ENCODE data around the gene DEPDC5. TPM values are rescaled to one million over a fixed set of nuclear protein-coding genes. Genes with fewer than 3 reads are reported as not detected.

Gene DEPDC5
- total RNA-seq, 2 donors from 2014 or later, result 31.9 to 43.2 TPM

DNA sequence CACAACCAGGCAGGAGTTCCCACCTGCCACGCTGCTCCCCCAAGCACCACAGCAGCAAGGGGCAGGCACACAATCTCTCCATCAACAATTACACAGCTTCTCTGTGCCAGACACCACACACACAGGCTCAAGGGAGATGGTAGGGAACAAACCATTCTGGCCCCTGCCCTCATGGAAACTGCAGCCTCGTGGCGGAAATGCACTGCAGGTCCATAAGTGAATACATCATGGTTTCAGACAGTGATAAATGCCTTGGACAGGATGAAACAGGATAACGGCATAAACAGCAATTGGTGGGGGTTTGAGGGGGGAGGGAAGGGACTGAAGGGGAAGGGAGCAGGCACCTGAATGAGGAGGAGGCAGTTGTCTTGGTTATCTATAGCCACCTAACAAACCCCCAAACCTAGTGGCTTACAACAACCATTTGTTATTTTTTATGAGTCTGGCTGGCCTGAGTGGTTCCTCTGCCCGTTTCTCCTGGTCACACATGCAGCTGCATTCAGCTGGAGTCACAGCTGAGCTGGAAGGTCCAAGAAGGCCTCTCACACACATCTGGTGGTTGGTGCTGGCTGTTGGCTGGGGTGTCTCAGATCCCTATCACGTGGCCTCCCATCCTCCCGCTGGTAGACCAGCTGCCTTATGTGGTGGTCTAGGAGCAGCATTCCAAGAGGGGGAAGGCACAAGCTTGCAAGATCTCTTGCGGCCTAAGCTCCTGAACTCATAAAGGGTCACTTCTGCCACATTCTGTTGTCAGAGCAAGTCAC is 175.5 kb downstream of the DEPDC5 start:
- H3K27me3 ChIP-seq (ENCODE audit: control insufficient read depth, insufficient read depth, low read length, poor library complexity, severe bottlenecking), result no peaks in the 10 kb centered on the region
- no peaks in the 10 kb centered on the region for H3K9me3 Mint-ChIP-seq
- no peaks in the 10 kb centered on the region for H3K9me3 ChIP-seq (ENCODE audit: control insufficient read depth, low read length)
- H3K4me1 Mint-ChIP-seq, result no peaks in the 10 kb centered on the region
- no peak overlapping the region for H3K27ac Mint-ChIP-seq
- WGBS, 2 experiments (ENCODE audit: insufficient coverage in 1 of 2, insufficient read length in 1 of 2), result 86 to 87% methylated on average over 7 to 8 of the region's 8 CpGs
- H3K36me3 Mint-ChIP-seq (ENCODE audit: low read depth), result no peaks in the 10 kb centered on the region
- TF ChIP-seq, protein P1, sequence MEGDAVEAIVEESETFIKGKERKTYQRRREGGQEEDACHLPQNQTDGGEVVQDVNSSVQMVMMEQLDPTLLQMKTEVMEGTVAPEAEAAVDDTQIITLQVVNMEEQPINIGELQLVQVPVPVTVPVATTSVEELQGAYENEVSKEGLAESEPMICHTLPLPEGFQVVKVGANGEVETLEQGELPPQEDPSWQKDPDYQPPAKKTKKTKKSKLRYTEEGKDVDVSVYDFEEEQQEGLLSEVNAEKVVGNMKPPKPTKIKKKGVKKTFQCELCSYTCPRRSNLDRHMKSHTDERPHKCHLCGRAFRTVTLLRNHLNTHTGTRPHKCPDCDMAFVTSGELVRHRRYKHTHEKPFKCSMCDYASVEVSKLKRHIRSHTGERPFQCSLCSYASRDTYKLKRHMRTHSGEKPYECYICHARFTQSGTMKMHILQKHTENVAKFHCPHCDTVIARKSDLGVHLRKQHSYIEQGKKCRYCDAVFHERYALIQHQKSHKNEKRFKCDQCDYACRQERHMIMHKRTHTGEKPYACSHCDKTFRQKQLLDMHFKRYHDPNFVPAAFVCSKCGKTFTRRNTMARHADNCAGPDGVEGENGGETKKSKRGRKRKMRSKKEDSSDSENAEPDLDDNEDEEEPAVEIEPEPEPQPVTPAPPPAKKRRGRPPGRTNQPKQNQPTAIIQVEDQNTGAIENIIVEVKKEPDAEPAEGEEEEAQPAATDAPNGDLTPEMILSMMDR (conservative IDR thresholded peaks at IDR 0.05), result no peak
- no peak overlapping the region for H3K4me3 ChIP-seq (ENCODE audit: low read length)
- H3K27ac ChIP-seq (ENCODE audit: low read depth, low read length), result no peak overlapping the region
- no peaks in the 10 kb centered on the region for H3K36me3 ChIP-seq (ENCODE audit: control insufficient read depth, insufficient read depth, low read length)
- H3K4me1 ChIP-seq (ENCODE audit: control insufficient read depth, insufficient read depth, low read length), result no peaks in the 10 kb centered on the region
- H3K9ac ChIP-seq (ENCODE audit: extremely low read depth, low read length, poor library complexity, severe bottlenecking), result no peak overlapping the region
- H3K4me3 Mint-ChIP-seq, result no peak overlapping the region
- DNase-seq, result no peak
- H3K27me3 Mint-ChIP-seq (ENCODE audit: insufficient read depth), result no peaks in the 10 kb centered on the region

DNA sequence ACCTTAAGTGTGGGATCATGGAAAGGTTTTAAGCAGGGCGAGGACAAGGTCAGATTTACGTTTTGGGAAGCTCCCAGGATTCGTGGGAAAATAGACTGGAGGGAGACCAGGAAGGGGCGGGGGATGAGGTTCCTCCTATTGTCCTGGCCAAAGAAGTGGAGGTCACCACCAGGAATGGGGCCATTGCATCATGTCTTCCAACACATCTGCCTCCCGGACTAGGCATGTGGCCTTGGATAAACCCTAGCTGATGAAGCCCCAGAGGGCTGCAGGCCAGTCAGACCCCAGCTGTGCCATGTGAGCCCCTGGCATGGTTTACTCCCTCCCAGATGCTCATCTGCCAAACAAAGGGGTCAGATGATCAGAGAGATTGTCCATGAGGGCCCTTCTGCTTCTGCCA is 179.0 kb downstream of the DEPDC5 start:
- no peak for DNase-seq
- no peak overlapping the region for H3K9ac ChIP-seq (ENCODE audit: extremely low read depth, low read length, poor library complexity, severe bottlenecking)
- TF ChIP-seq, protein P1 (conservative IDR thresholded peaks at IDR 0.05), result no peak
- Mint-ChIP-seq H3K36me3 (ENCODE audit: low read depth) (no peaks in the 10 kb centered on the region), H3K4me1 (peaks cover 3% of the 10 kb centered on the region), H3K4me3 (no peak overlapping the region), H3K9me3 (no peaks in the 10 kb centered on the region), H3K27ac (no peak overlapping the region), H3K27me3 (ENCODE audit: insufficient read depth) (no peaks in the 10 kb centered on the region)
- H3K27ac ChIP-seq (ENCODE audit: low read depth, low read length), result no peak overlapping the region
- 81 to 85% methylated on average over 3 to 5 of the region's 5 CpGs for WGBS, 2 experiments (ENCODE audit: insufficient coverage in 1 of 2, insufficient read length in 1 of 2)
- H3K4me3 ChIP-seq (ENCODE audit: low read length), result no peak overlapping the region
- no peaks in the 10 kb centered on the region for H3K36me3 ChIP-seq (ENCODE audit: control insufficient read depth, insufficient read depth, low read length)
- no peaks in the 10 kb centered on the region for H3K27me3 ChIP-seq (ENCODE audit: control insufficient read depth, insufficient read depth, low read length, poor library complexity, severe bottlenecking)
- H3K9me3 ChIP-seq (ENCODE audit: control insufficient read depth, low read length), result no peaks in the 10 kb centered on the region
- H3K4me1 ChIP-seq (ENCODE audit: control insufficient read depth, insufficient read depth, low read length), result no peaks in the 10 kb centered on the region

DNA sequence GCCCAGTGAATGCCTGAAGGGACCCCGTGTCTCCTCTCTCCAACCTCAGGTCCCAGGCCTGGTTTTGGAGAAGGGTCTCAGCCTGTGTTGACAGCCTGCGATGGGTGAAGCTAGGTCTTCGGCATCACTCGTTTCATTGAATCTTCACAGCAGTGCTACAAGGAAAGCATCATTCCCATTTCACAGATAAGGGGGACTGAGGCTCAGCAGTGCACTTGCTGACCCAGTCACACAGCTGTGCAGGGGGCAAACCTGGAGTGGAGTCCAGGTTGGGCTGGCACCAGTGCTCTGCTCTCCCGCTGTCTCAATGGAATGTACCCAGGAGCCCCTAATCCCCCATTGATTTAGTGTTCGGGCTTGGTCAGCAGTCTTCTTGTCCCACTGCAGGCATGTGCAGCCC is 179.6 kb downstream of the DEPDC5 start:
- no peaks in the 10 kb centered on the region for H3K36me3 ChIP-seq (ENCODE audit: control insufficient read depth, insufficient read depth, low read length)
- no peaks in the 10 kb centered on the region for H3K27me3 Mint-ChIP-seq (ENCODE audit: insufficient read depth)
- no peak for DNase-seq
- no peaks in the 10 kb centered on the region for H3K4me1 ChIP-seq (ENCODE audit: control insufficient read depth, insufficient read depth, low read length)
- no peaks in the 10 kb centered on the region for H3K27me3 ChIP-seq (ENCODE audit: control insufficient read depth, insufficient read depth, low read length, poor library complexity, severe bottlenecking)
- H3K27ac Mint-ChIP-seq, result no peak overlapping the region
- peaks cover 3% of the 10 kb centered on the region for H3K4me1 Mint-ChIP-seq
- TF ChIP-seq, protein P1 (conservative IDR thresholded peaks at IDR 0.05), result no peak
- no peak overlapping the region for H3K4me3 Mint-ChIP-seq
- H3K9me3 ChIP-seq (ENCODE audit: control insufficient read depth, low read length), result no peaks in the 10 kb centered on the region
- no peaks in the 10 kb centered on the region for H3K36me3 Mint-ChIP-seq (ENCODE audit: low read depth)
- H3K27ac ChIP-seq (ENCODE audit: low read depth, low read length), result no peak overlapping the region
- H3K9me3 Mint-ChIP-seq, result no peaks in the 10 kb centered on the region
- H3K4me3 ChIP-seq (ENCODE audit: low read length), result no peak overlapping the region
- no peak overlapping the region for H3K9ac ChIP-seq (ENCODE audit: extremely low read depth, low read length, poor library complexity, severe bottlenecking)
- 97% methylated on average over 6 of the region's 6 CpGs for WGBS, 2 experiments (ENCODE audit: insufficient coverage in 1 of 2, insufficient read length in 1 of 2)
